ENCODE data around the gene ERBB4.

ERBB4 gene

GRCh38 chr2:211649331-211649730 is 889.3 kb downstream of the ERBB4 start:
- TF ChIP-seq, protein P1, sequence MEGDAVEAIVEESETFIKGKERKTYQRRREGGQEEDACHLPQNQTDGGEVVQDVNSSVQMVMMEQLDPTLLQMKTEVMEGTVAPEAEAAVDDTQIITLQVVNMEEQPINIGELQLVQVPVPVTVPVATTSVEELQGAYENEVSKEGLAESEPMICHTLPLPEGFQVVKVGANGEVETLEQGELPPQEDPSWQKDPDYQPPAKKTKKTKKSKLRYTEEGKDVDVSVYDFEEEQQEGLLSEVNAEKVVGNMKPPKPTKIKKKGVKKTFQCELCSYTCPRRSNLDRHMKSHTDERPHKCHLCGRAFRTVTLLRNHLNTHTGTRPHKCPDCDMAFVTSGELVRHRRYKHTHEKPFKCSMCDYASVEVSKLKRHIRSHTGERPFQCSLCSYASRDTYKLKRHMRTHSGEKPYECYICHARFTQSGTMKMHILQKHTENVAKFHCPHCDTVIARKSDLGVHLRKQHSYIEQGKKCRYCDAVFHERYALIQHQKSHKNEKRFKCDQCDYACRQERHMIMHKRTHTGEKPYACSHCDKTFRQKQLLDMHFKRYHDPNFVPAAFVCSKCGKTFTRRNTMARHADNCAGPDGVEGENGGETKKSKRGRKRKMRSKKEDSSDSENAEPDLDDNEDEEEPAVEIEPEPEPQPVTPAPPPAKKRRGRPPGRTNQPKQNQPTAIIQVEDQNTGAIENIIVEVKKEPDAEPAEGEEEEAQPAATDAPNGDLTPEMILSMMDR (IDR thresholded peaks at IDR 0.05; ENCODE audit: borderline replicate concordance, insufficient read depth, low read depth, low read length), result no peak

GRCh38 chr2:211631503-211631902 is 907.1 kb downstream of the ERBB4 start:
- H3K4me3 ChIP-seq (ENCODE audit: low read depth, low read length), result no peak overlapping the region
- TF ChIP-seq, protein P1 (IDR thresholded peaks at IDR 0.05; ENCODE audit: borderline replicate concordance, insufficient read depth, low read depth, low read length), result no peak

More at GRCh38 chr2:211649331-211649730, 889.3 kb downstream of the ERBB4 start:
- H3K4me3 ChIP-seq (ENCODE audit: low read depth, low read length), result no peak overlapping the region

- TF ChIP-seq, protein P1 (IDR thresholded peaks at IDR 0.05; ENCODE audit: borderline replicate concordance, insufficient read depth, low read depth, low read length), result no peak
- no peak overlapping the region for H3K4me3 ChIP-seq (ENCODE audit: low read depth, low read length)
These were observed 915.5 kb downstream of the ERBB4 start for GRCh38 chr2:211623096-211623495.

GRCh38 chr2:211620986-211621385 is 917.6 kb downstream of the ERBB4 start:
- TF ChIP-seq, protein P1 (IDR thresholded peaks at IDR 0.05; ENCODE audit: borderline replicate concordance, insufficient read depth, low read depth, low read length), result no peak
- no peak overlapping the region for H3K4me3 ChIP-seq (ENCODE audit: low read depth, low read length)

- TF ChIP-seq, protein P1 (IDR thresholded peaks at IDR 0.05; ENCODE audit: borderline replicate concordance, insufficient read depth, low read depth, low read length), result no peak
These were observed 920.8 kb downstream of the ERBB4 start for GRCh38 chr2:211617803-211618202.

GRCh38 chr2:211611621-211612020 is 927.0 kb downstream of the ERBB4 start:
- no peak overlapping the region for H3K4me3 ChIP-seq (ENCODE audit: low read depth, low read length)
- TF ChIP-seq, protein P1 (IDR thresholded peaks at IDR 0.05; ENCODE audit: borderline replicate concordance, insufficient read depth, low read depth, low read length), result no peak

More at GRCh38 chr2:211617803-211618202, 920.8 kb downstream of the ERBB4 start:
- H3K4me3 ChIP-seq (ENCODE audit: low read depth, low read length), result no peak overlapping the region

- TF ChIP-seq, protein P1 (IDR thresholded peaks at IDR 0.05; ENCODE audit: borderline replicate concordance, insufficient read depth, low read depth, low read length), result no peak
- no peak overlapping the region for H3K4me3 ChIP-seq (ENCODE audit: low read depth, low read length)
These were observed 927.5 kb downstream of the ERBB4 start for GRCh38 chr2:211611061-211611518.
